ENCODE data around the gene NKD2. TPM values are rescaled to one million over a fixed set of nuclear protein-coding genes. Genes with fewer than 3 reads are reported as not detected.
"Not testable (repeated sequence)": the region's sequence is repeated elsewhere in the genome, so short reads cannot be mapped to it uniquely, and the experiment has no call there.

The NKD2 gene
- total and polyA plus RNA-seq, 12 donors = 0.22 to 32.8 (median 10.8) TPM

- H3K4me3 ChIP-seq = no peak overlapping the region
- intact Hi-C loops (cut with DNase I) = no loop called here
- DNase-seq = no peak
- no peak overlapping the region for H3K27ac ChIP-seq
- TF ChIP-seq CTCF (IDR thresholded peaks at IDR 0.05) = no peak
- no peak for TF ChIP-seq POLR2A (IDR thresholded peaks at IDR 0.05)
- no peaks in the 10 kb centered on the region for H3K4me1 ChIP-seq (replicated peaks in 1 of 2)
- no peaks in the 10 kb centered on the region for H3K27me3 ChIP-seq
- WGBS, 4 donors = 82 to 86% (median 83%) methylated on average over 26 to 37 of the region's 37 CpGs
- H3K9me3 ChIP-seq (replicated peaks in 1 of 3) = no peaks in the 10 kb centered on the region
- no peaks in the 10 kb centered on the region for H3K36me3 ChIP-seq (replicated peaks in 1 of 2)
Observed at GRCh38 chr5:1019001-1019905, 10.7 kb downstream of the NKD2 start.

GRCh38 chr5:1020452-1020961, 11.9 kb downstream of the NKD2 start:
- intact Hi-C loops (cut with DNase I) = no loop called here
- no peaks in the 10 kb centered on the region for H3K36me3 ChIP-seq (replicated peaks in 1 of 2)
- no peak for DNase-seq

GRCh38 chr5:1021136-1021968, 12.8 kb downstream of the NKD2 start:
- Histone ChIP-seq H3K36me3 (replicated peaks in 1 of 2) (no peaks in the 10 kb centered on the region), H3K9me3 (replicated peaks in 1 of 3) (no peaks in the 10 kb centered on the region), H3K27me3 (no peaks in the 10 kb centered on the region), H3K27ac (no peak overlapping the region), H3K4me1 (replicated peaks in 1 of 2) (no peaks in the 10 kb centered on the region), H3K4me3 (no peak overlapping the region)
- TF ChIP-seq CTCF (IDR thresholded peaks at IDR 0.05) = no peak
- TF ChIP-seq POLR2A (IDR thresholded peaks at IDR 0.05) = no peak
- WGBS, 4 donors = 51 to 69% (median 52%) methylated on average over 13 to 29 of the region's 29 CpGs
- intact Hi-C loops (cut with DNase I) = no loop called here
- no peak for DNase-seq

More at GRCh38 chr5:1020452-1020961, 11.9 kb downstream of the NKD2 start:
- Histone ChIP-seq H3K4me1 (replicated peaks in 1 of 2) (no peaks in the 10 kb centered on the region), H3K27ac (no peak overlapping the region), H3K9me3 (replicated peaks in 1 of 3) (no peaks in the 10 kb centered on the region), H3K4me3 (no peak overlapping the region), H3K27me3 (no peaks in the 10 kb centered on the region)
- TF ChIP-seq CTCF (IDR thresholded peaks at IDR 0.05) (no peak), POLR2A (IDR thresholded peaks at IDR 0.05) (no peak)
- WGBS, 4 donors = 83 to 89% (median 85%) methylated on average over 16 of the region's 16 CpGs

GRCh38 chr5:1021969-1022336, 13.4 kb downstream of the NKD2 start:
- H3K27ac ChIP-seq; H3K4me3 ChIP-seq; H3K36me3 ChIP-seq (replicated peaks in 1 of 2); intact Hi-C loops (cut with DNase I); DNase-seq; H3K9me3 ChIP-seq (replicated peaks in 1 of 3); H3K27me3 ChIP-seq; H3K4me1 ChIP-seq (replicated peaks in 1 of 2): not testable (repeated sequence)
- WGBS, 4 donors = 55 to 74% (median 62%) methylated on average over 7 to 9 of the region's 9 CpGs

All from adrenal gland (tissue), 12 donors.